Measurements from ENCODE around the gene DNMT3A.

The DNMT3A gene

DNA sequence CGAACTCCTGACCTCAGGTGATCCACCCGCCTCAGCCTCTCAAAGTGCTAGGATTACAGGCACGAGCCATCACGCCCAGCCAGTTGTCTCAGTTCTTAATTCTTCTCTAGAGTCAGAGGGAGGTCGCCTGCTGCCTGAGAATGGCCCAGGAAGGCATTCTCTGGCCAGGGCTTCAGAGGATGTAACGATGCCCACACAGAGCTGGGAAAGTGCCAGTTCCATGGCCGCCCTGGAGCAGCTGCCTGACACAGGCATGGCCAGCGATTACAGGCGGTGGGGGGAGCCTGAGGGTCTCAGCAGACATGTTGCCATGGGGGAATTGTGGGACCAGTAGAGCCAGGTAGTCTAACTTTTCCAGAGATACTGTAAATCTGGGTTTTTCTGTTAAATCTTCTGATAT lies 25.6 kb upstream of the DNMT3A start:
- TF ChIP-seq CTCF (IDR thresholded peaks at IDR 0.05; ENCODE audit: low read depth, low read length): no peak
- no peak overlapping the region for H3K4me3 ChIP-seq (ENCODE audit: low read depth, low read length)
- in situ Hi-C loops (cut with HindIII; ENCODE audit: low sequenced_read_pairs): no loop called here
- no peak for DNase-seq (ENCODE audit: low read depth, low spot score)

DNA sequence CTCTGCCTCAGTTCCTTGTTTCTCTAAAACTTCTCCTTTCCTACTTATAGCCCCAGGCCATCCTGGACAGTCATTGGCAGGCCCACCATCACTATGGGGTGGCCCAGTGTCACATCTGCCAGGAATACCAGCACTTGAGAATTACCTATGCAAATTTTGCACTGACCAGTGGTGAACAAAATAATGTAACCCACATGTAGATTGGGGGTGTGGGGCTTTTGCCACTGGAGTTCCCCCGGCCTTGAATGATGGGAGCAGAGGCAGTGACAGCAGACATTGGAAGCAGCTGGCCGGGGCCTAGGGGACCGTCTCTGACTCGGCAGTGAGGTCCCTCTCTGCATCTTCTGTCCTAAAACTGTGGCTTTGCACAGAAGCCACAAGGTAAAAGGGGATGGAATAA lies 24.9 kb upstream of the DNMT3A start:
- no peak overlapping the region for H3K4me3 ChIP-seq (ENCODE audit: low read depth, low read length)
- in situ Hi-C loops (cut with HindIII; ENCODE audit: low sequenced_read_pairs): no loop called here
- no peak for TF ChIP-seq CTCF (IDR thresholded peaks at IDR 0.05; ENCODE audit: low read depth, low read length)
- no peak for DNase-seq (ENCODE audit: low read depth, low spot score)

DNA sequence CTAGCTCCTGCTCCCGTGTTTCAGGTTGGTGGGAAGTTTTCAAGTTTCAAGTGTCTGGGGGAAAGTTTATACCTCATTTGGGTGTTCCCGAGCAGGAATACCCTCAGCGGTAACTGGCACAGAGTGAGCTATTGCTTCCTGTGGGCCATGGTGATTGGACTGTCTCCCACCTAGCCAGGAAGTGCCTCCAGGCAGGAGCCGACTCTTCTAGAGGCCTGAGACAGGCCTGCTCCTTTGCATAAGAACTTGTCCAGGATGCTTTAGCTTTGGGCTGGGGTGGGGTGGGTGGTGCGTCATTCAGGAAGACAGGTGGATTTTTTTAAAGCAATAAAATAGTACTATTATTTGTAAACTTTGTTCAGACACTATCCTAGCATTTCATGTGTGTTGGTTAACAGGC lies 23.5 kb upstream of the DNMT3A start:
- no peak for TF ChIP-seq CTCF (IDR thresholded peaks at IDR 0.05; ENCODE audit: low read depth, low read length)
- no peak overlapping the region for H3K4me3 ChIP-seq (ENCODE audit: low read depth, low read length)
- DNase-seq (ENCODE audit: low read depth, low spot score): no peak
- in situ Hi-C loops (cut with HindIII; ENCODE audit: low sequenced_read_pairs): no loop called here

GRCh38 chr2:25363733-25364132 lies 22.0 kb upstream of the DNMT3A start:
- in situ Hi-C loops (cut with HindIII; ENCODE audit: low sequenced_read_pairs): no loop called here
- no peak for DNase-seq (ENCODE audit: low read depth, low spot score)

DNA sequence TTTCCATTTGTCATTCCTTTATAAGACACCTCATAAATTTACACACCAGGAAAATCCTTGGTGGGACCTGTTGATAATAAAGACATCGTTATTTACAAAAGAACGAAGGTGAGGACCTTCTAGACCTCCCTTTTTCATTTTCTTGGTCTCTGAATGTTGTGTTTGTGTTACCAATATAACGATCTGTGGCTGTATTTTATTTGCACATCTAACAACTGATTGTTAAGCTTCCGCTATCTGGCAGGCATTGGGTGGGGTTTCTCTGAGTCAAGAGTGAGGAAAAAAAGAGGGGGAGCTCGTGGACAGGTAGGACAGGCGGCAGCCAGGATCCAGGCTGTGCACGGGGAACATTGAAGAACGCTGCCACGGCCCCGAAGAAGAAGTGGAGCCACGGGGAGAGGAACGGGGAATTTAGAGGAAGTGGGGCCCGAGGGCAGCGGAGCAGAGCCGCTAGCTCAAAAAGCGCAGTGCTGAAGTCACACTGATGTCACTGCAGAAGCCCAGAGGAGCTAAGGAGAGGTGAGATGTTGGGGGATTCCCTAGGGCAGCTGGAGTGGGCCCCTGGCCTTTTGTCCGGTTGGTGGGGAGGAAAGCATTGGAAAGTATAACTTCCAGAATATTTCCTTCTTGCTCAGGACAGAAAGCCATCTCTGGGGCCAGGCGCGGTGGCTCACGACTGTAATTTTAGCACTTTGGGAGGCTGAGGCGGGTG lies 20.9 kb upstream of the DNMT3A start:
- H3K4me3 ChIP-seq (ENCODE audit: low read depth, low read length): peak overlapping the region; percentile 34
- in situ Hi-C loops (cut with HindIII; ENCODE audit: low sequenced_read_pairs): no loop called here
- no peak for TF ChIP-seq CTCF (IDR thresholded peaks at IDR 0.05; ENCODE audit: low read depth, low read length)
- no peak for DNase-seq (ENCODE audit: low read depth, low spot score)

More at GRCh38 chr2:25363733-25364132, 22.0 kb upstream of the DNMT3A start:
- no peak overlapping the region for H3K4me3 ChIP-seq (ENCODE audit: low read depth, low read length)
- no peak for TF ChIP-seq CTCF (IDR thresholded peaks at IDR 0.05; ENCODE audit: low read depth, low read length)

DNA sequence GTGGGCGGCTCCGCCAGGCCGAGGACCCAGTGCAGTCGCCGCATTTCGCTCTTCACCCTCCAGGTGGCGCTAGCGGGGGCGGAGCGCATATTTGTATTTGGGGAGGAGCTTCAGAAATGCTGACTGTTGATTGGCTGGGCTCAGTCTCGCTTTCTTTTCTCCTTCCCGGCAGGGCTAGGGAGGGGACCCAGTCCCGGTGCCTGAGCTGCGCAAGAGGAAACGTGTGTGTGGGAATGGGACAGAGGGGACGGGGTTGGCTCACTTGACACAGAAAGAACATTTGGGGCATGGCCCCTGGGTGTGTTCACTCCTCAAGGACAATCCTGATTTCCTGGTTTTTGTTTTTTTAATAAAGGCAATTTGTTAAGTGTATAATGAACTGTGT lies 20.3 kb upstream of the DNMT3A start:
- peak; percentile 87 for DNase-seq (ENCODE audit: low read depth, low spot score)
- H3K4me3 ChIP-seq (ENCODE audit: low read depth, low read length): peak overlapping the region; percentile 34
- in situ Hi-C loops (cut with HindIII; ENCODE audit: low sequenced_read_pairs): no loop called here
- TF ChIP-seq CTCF (IDR thresholded peaks at IDR 0.05; ENCODE audit: low read depth, low read length): peak; percentile 97

Measured in astrocyte of the spinal cord (primary cell).